Aorta (tissue), 5 donors: Measurements from ENCODE around the gene PITX1. TPM values are rescaled to one million over a fixed set of nuclear protein-coding genes. Genes with fewer than 3 reads are reported as not detected.
"Not testable (repeated sequence)": the region's sequence is repeated elsewhere in the genome, so short reads cannot be mapped to it uniquely, and the experiment has no call there.

Source experiments
- ATAC-seq: fragments of 200-7000 bp; cut with Tn5 transposase; one replicate; pipeline ENCODE4 v1.9.1; 2022; ENCODE audit warnings: moderate library complexity; ENCODE audit not compliant: low FRiP score
- DNase-seq, 2 donors: peaks; one replicate each; pipeline ENCODE4 v3.0.0-alpha.2; 2020
- H3K27ac ChIP-seq, 2 donors: one replicate each; pipeline ENCODE4 v1.5.1; 2013; ENCODE audit warnings: low read length in 2 of 2, mild to moderate bottlenecking in 2 of 2, moderate library complexity in 2 of 2, control low read depth in 1 of 2, inconsistent platforms in 1 of 2, low read depth in 1 of 2
- H3K27me3 ChIP-seq, 2 donors: one replicate each; pipeline ENCODE4 v1.6.1; 2013; ENCODE audit warnings: control low read depth in 1 of 2, low read length in 1 of 2, mild to moderate bottlenecking in 1 of 2, moderate library complexity in 1 of 2; ENCODE audit not compliant: insufficient read depth in 2 of 2, control insufficient read depth in 1 of 2
- H3K36me3 ChIP-seq, 2 donors: one replicate each; pipeline ENCODE4 v1.6.1; 2013; ENCODE audit warnings: control low read depth in 1 of 2, low read length in 1 of 2, mild to moderate bottlenecking in 1 of 2; ENCODE audit not compliant: insufficient read depth in 2 of 2, control insufficient read depth in 1 of 2
- H3K4me1 ChIP-seq, 2 donors: one replicate each; pipeline ENCODE4 v1.6.1; 2013; ENCODE audit warnings: low read length in 2 of 2, control low read depth in 1 of 2, mild to moderate bottlenecking in 1 of 2, moderate library complexity in 1 of 2; ENCODE audit not compliant: insufficient read depth in 2 of 2, control insufficient read depth in 1 of 2
- H3K4me3 ChIP-seq, 2 donors: one replicate each; pipeline ENCODE4 v1.5.1; 2013; ENCODE audit warnings: low read length in 2 of 2, control low read depth in 1 of 2, mild to moderate bottlenecking in 1 of 2
- H3K9me3 ChIP-seq: one replicate; pipeline ENCODE4 v1.6.1; 2013; ENCODE audit warnings: mild to moderate bottlenecking, low read length; ENCODE audit not compliant: control insufficient read depth
- WGBS, 2 donors: extraction: QIAGEN DNeasy Blood & Tissue Kit; methylation state at CpG; one replicate each; pipeline ENCODE4 v1.1.7; 2013; 5-methylcytosine and 5-hydroxymethylcytosine counted together
- intact Hi-C, 2 donors: fragments of 100-400 bp; cut with DNase I; formaldehyde crosslinking; loops; one replicate each; pipeline versions ENCODE4 v1.14.2 to v1.15.0; 2022
- polyA plus RNA-seq, 2 donors: library from polyadenylated mRNA; stranded (reverse); fragments of 200-250 nt; gene quantifications; one replicate each; pipeline ENCODE4 v1.2.3, GENCODE V29; 2013
- total RNA-seq, 2 donors: library from RNA; stranded (reverse); fragmentation: NEBNext Ultra II Directional; extraction: Animal tissue kit (Norgen Biotek cat#: 25700); gene quantifications; one replicate each; pipeline ENCODE4 v1.2.1, GENCODE V29; 2021
- donor health status: healthy with polysubstance abuse.
- donor health status: Bipolar disorder and iron deficiency.
- donor health status: DM: no; HTN: no; CAD: no.
- donor health status: DM: no; HTN: no; CAD: no.
- donor health status: DM: yes; HTN: yes; CAD: no.

PITX1 gene
- total and polyA plus RNA-seq, 4 donors = 0.39 to 2.3 (median 0.49) TPM; not detected in 1

DNA sequence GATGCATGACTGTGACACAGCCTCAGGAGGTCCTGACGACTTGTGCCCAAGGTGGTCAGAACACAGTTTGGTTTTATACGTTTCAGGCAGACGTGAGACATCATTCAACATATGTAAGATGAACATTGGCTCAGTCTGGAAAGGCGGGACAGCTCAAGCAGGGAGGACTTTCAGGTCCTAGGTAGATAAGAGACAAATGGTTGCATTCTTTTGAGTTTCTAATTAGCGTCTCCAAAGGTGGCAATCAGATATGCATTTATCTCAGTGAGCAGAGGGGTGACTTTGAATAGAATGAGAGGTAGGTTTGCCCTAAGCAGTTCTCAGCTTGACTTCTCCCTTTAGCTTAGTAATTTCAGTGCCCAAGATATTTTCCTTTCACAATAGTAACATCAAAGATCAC, 43.8 kb downstream of the PITX1 start:
- H3K4me3 ChIP-seq, intact Hi-C loops, H3K27ac ChIP-seq, H3K4me1 ChIP-seq, H3K36me3 ChIP-seq, H3K9me3 ChIP-seq, DNase-seq, ATAC-seq, H3K27me3 ChIP-seq: not testable (repeated sequence)
- WGBS, 2 donors = 80 to 91% methylated on average over 5 of the region's 5 CpGs

DNA sequence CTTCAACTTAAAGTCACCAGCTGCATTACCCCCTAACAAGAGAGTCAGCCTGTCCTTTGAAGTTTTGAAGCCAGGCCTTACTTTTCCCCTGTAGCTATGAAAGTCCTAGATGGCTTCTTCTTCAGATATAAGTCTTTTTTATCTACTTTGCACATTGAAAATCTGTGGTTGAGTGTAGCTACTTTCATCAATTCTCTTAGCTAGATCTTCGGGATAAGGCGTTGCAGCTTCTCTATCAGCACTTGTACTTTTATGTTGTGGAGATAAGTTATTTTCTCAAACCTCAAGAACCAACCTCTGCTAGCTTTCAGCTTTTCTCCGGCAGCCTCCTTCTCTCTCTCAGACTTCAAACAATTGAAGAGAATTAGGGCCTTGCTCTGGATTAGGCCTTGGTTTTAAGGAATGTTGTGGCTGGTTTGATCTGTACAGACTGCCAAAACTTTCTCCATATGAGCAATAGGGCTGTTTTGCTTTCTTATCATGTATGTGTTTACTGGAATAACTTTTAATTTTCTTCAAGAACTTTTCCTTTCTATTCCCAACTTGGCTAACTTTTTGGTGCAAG, 44.7 kb downstream of the PITX1 start:
- 41 to 54% methylated on average over 3 of the region's 3 CpGs for WGBS, 2 donors
- intact Hi-C loops = no loop called here
- ATAC-seq (no peak), DNase-seq (no peak)
- Histone ChIP-seq H3K4me3 (no peak overlapping the region), H3K27me3 (no peaks in the 10 kb centered on the region), H3K4me1 (peaks cover 0 to 3% of the 10 kb centered on the region in 2 donors), H3K36me3 (no peaks in the 10 kb centered on the region), H3K27ac (no peak overlapping the region), H3K9me3 (no peaks in the 10 kb centered on the region)

DNA sequence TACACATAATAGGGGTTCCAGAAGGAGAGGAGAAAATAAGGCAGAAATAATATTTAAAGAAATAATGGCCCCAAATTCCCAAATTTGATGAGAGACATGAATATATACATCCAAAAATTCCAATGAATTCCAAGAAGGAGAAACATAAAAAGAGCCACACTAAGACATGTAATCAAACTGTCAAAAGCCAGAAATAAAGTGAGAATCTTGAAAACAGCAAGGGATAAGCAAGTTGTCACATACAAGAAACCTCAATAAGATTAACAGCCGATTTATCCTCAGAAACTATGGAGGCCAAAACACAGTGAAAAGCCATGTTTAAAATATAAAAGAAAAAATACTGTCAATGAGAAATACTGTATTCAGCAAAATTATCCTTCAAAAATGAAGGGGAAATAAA, 51.8 kb downstream of the PITX1 start:
- ATAC-seq (no peak), DNase-seq (no peak)
- H3K36me3 ChIP-seq = no peaks in the 10 kb centered on the region
- WGBS, 2 donors = 93 to 95% methylated on average over 1 of the region's 1 CpG
- intact Hi-C loops = no loop called here
- H3K9me3 ChIP-seq = no peaks in the 10 kb centered on the region
- H3K27me3 ChIP-seq = no peaks in the 10 kb centered on the region
- H3K27ac ChIP-seq = no peak overlapping the region
- no peaks in the 10 kb centered on the region for H3K4me1 ChIP-seq
- H3K4me3 ChIP-seq = no peak overlapping the region

DNA sequence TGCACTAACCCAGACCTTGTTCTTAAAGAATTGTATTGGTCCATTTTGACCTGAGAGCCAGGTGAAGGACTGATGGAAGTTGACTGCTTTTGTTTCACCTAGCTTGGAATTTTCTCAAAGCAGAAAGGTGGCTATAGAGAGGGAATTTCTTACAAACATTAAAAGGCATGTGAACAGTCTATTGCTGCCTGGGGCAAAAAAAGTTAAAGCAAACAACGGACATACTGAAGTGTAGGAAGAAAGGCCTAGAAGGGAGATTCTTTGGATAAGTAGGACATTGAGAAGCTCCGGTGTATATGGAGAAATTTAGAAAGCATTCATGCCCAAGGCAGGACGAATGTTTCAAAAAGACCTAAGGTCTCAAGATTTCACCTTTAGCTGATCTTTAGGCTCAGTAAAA, 54.6 kb downstream of the PITX1 start:
- no peak overlapping the region for H3K27ac ChIP-seq
- no peak overlapping the region for H3K4me3 ChIP-seq
- 89 to 91% methylated on average over 3 of the region's 3 CpGs for WGBS, 2 donors
- intact Hi-C loops = no loop called here
- no peaks in the 10 kb centered on the region for H3K27me3 ChIP-seq
- no peak for DNase-seq
- no peaks in the 10 kb centered on the region for H3K36me3 ChIP-seq
- no peak for ATAC-seq
- H3K4me1 ChIP-seq = no peaks in the 10 kb centered on the region
- peaks cover 4% of the 10 kb centered on the region for H3K9me3 ChIP-seq

Other genes starting within 250 kb of the PITX1 start
- gene C5orf24, start 188.3 kb downstream of the PITX1 start, total RNA-seq = 10 to 100 TPM; 59.0 to 71.4 TPM
- 10 to 100 TPM; 32.6 to 33.3 TPM for gene C5orf24, start 188.3 kb downstream of the PITX1 start, polyA plus RNA-seq
- 10 to 100 TPM; 79.2 to 79.6 TPM for gene TXNDC15, start 159.9 kb downstream of the PITX1 start, total RNA-seq
- gene TXNDC15, start 159.9 kb downstream of the PITX1 start, polyA plus RNA-seq = 100 to 1,000 TPM in 1 of 2 donors, 10 to 100 TPM in 1; 67.7 to 122 TPM
- 1 to 10 TPM; 7.5 to 9.2 TPM for gene PCBD2, start 129.1 kb downstream of the PITX1 start, total RNA-seq
- gene PCBD2, start 129.1 kb downstream of the PITX1 start, polyA plus RNA-seq = 1 to 10 TPM; 2.8 to 2.9 TPM
- gene CATSPER3, start 66.3 kb downstream of the PITX1 start, total RNA-seq = under 1 TPM; 0.29 to 0.63 TPM
- 1 to 10 TPM in 1 of 2 donors, under 1 TPM in 1; 0.63 to 1.3 TPM for gene CATSPER3, start 66.3 kb downstream of the PITX1 start, polyA plus RNA-seq